ENCODE measurements around the gene TMTC1. TPM values are rescaled to one million over a fixed set of nuclear protein-coding genes. Genes with fewer than 3 reads are reported as not detected.

Gene TMTC1
- total RNA-seq, 4 donors from 2014 or later, result 20.5 to 80.6 (median 67.1) TPM

DNA sequence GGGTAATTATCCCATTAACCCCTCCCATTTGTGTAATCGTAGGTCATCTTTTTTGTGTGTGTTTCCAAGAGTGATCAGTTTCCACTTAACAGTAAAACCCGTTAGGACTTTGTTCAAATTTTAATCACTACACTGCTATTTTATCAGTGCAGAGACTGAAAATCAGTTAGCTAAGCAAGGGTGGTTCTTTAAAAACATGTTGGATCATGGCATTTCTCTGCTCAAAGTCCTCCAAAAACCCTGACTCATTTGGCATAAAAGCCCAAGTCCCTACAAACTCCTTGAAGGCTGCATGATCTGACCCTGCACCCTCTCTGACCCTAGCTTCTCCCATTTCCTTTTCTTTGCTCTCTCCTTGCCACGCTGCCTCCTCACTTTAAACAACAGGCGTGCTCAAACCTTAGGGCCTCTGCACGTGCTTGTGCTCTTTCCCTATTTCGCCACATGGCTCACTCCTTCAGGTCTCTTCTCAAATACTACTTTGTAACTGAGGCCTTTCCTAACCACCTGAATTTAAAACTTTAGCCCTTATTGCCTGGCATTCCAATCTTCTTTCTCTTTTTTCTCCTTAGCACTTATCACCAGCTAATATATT lies 273.1 kb downstream of the TMTC1 start:
- no peaks in the 10 kb centered on the region for H3K36me3 ChIP-seq
- H3K4me3 ChIP-seq, result no peak overlapping the region

GRCh38 chr12:29509503-29509902 lies 274.2 kb downstream of the TMTC1 start:
- no peak overlapping the region for H3K27ac ChIP-seq
- H3K4me1 ChIP-seq, result no peaks in the 10 kb centered on the region
- H3K27me3 ChIP-seq, result no peaks in the 10 kb centered on the region
- H3K4me3 ChIP-seq, result no peak overlapping the region
- no peaks in the 10 kb centered on the region for H3K9me3 ChIP-seq
- DNase-seq, result no peak
- H3K36me3 ChIP-seq, result no peaks in the 10 kb centered on the region
- TF ChIP-seq CTCF (IDR thresholded peaks at IDR 0.05) (no peak), POLR2A (IDR thresholded peaks at IDR 0.05) (no peak)
- intact Hi-C loops (cut with DNase I; ENCODE audit: low total_unique reads), result no loop called here

More for the DNA sequence above, 273.1 kb downstream of the TMTC1 start:
- no peaks in the 10 kb centered on the region for H3K4me1 ChIP-seq
- H3K27me3 ChIP-seq, result no peaks in the 10 kb centered on the region
- no peak for DNase-seq
- TF ChIP-seq CTCF (IDR thresholded peaks at IDR 0.05) (no peak), POLR2A (IDR thresholded peaks at IDR 0.05) (no peak)
- no peaks in the 10 kb centered on the region for H3K9me3 ChIP-seq
- no peak overlapping the region for H3K27ac ChIP-seq
- intact Hi-C loops (cut with DNase I; ENCODE audit: low total_unique reads), result no loop called here

DNA sequence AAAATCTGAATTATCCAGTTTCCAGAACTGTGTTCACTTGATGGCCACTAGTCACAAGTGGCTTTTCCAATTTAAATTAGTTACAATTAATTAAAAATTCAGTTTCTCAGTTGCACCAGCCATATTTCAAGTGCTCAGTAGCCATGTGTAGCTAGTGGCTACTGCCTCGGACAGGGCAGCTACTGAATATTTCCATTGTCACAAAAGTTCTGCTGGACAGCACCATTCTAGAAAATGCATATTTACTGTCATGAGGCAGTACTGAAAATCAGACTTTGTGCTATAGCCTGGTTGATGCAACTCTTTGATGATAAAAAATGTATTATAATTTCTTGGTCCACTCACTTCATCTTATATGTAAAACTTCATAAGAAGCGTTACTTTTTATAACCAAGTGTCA lies 274.8 kb downstream of the TMTC1 start:
- no peak for DNase-seq
- no peak overlapping the region for H3K4me3 ChIP-seq
- no peaks in the 10 kb centered on the region for H3K9me3 ChIP-seq
- no peaks in the 10 kb centered on the region for H3K4me1 ChIP-seq
- H3K27me3 ChIP-seq, result no peaks in the 10 kb centered on the region
- H3K36me3 ChIP-seq, result no peaks in the 10 kb centered on the region
- no peak overlapping the region for H3K27ac ChIP-seq
- intact Hi-C loops (cut with DNase I; ENCODE audit: low total_unique reads), result no loop called here
- no peak for TF ChIP-seq POLR2A (IDR thresholded peaks at IDR 0.05)

GRCh38 chr12:29505122-29505521 lies 278.6 kb downstream of the TMTC1 start:
- no peak for DNase-seq
- no peak for TF ChIP-seq CTCF (IDR thresholded peaks at IDR 0.05)
- no peak for TF ChIP-seq POLR2A (IDR thresholded peaks at IDR 0.05)
- Histone ChIP-seq H3K9me3 (no peaks in the 10 kb centered on the region), H3K36me3 (no peaks in the 10 kb centered on the region), H3K27ac (no peak overlapping the region), H3K4me1 (no peaks in the 10 kb centered on the region), H3K4me3 (no peak overlapping the region), H3K27me3 (no peaks in the 10 kb centered on the region)
- intact Hi-C loops (cut with DNase I; ENCODE audit: low total_unique reads), result no loop called here

- Histone ChIP-seq H3K27ac (no peak overlapping the region), H3K36me3 (no peaks in the 10 kb centered on the region), H3K27me3 (no peaks in the 10 kb centered on the region), H3K4me3 (no peak overlapping the region), H3K4me1 (no peaks in the 10 kb centered on the region), H3K9me3 (no peaks in the 10 kb centered on the region)
- intact Hi-C loops (cut with DNase I; ENCODE audit: low total_unique reads), result no loop called here
- no peak for DNase-seq
- TF ChIP-seq CTCF (IDR thresholded peaks at IDR 0.05), result no peak
- TF ChIP-seq POLR2A (IDR thresholded peaks at IDR 0.05), result no peak
These were observed 280.5 kb downstream of the TMTC1 start for GRCh38 chr12:29503283-29503682.

GRCh38 chr12:29499235-29499634 lies 284.5 kb downstream of the TMTC1 start:
- intact Hi-C loops (cut with DNase I; ENCODE audit: low total_unique reads), result no loop called here
- Histone ChIP-seq H3K4me3 (no peak overlapping the region), H3K4me1 (no peaks in the 10 kb centered on the region), H3K27ac (no peak overlapping the region), H3K27me3 (no peaks in the 10 kb centered on the region), H3K36me3 (no peaks in the 10 kb centered on the region), H3K9me3 (no peaks in the 10 kb centered on the region)
- DNase-seq, result no peak
- TF ChIP-seq CTCF (IDR thresholded peaks at IDR 0.05) (no peak), POLR2A (IDR thresholded peaks at IDR 0.05) (no peak)

Measured in uterus (tissue), 4 donors.